ENCODE measurements around the gene MORC1.

DNA sequence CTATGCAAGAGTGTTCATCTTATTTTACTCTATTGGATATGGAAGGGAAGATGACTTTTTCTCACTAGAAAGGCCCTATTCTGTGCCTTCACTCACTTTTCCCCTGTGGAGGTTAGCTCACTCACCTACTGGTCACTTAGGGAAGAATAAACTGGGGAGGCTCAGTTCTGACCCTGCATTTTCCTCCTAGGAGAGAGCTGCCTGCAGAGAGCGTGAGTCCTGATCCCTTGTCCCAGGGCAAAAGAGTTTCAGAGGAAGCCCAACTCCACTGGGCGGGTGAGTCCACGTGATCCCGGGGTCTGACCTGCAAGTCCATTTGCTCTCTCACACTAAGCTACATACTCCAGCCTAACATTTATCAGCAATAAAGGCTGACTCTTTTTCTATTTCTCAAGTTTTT lies 8.4 kb downstream of the MORC1 start:
- TF ChIP-seq FOXP2 (optimal IDR thresholded peaks at IDR 0.05; ENCODE audit: borderline replicate concordance, extremely low read depth, extremely low read length, insufficient read depth) (no peak), POLR2AphosphoS5 (IDR thresholded peaks at IDR 0.05; ENCODE audit: low read depth, low read length) (no peak), SIN3A (IDR thresholded peaks at IDR 0.05; ENCODE audit: borderline replicate concordance, insufficient read depth, low read length) (no peak)
- TF ChIP-seq, protein P1, sequence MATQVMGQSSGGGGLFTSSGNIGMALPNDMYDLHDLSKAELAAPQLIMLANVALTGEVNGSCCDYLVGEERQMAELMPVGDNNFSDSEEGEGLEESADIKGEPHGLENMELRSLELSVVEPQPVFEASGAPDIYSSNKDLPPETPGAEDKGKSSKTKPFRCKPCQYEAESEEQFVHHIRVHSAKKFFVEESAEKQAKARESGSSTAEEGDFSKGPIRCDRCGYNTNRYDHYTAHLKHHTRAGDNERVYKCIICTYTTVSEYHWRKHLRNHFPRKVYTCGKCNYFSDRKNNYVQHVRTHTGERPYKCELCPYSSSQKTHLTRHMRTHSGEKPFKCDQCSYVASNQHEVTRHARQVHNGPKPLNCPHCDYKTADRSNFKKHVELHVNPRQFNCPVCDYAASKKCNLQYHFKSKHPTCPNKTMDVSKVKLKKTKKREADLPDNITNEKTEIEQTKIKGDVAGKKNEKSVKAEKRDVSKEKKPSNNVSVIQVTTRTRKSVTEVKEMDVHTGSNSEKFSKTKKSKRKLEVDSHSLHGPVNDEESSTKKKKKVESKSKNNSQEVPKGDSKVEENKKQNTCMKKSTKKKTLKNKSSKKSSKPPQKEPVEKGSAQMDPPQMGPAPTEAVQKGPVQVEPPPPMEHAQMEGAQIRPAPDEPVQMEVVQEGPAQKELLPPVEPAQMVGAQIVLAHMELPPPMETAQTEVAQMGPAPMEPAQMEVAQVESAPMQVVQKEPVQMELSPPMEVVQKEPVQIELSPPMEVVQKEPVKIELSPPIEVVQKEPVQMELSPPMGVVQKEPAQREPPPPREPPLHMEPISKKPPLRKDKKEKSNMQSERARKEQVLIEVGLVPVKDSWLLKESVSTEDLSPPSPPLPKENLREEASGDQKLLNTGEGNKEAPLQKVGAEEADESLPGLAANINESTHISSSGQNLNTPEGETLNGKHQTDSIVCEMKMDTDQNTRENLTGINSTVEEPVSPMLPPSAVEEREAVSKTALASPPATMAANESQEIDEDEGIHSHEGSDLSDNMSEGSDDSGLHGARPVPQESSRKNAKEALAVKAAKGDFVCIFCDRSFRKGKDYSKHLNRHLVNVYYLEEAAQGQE (IDR thresholded peaks at IDR 0.05; ENCODE audit: insufficient read depth in 1 of 2, low read depth in 2 of 2, low read length in 2 of 2) = no peak

All from PFSK-1 (cell line).